IPS-20b (cell line): ENCODE measurements around the gene SDR39U1.

Experiments used
- H3K27ac ChIP-seq: one replicate; pipeline ENCODE4 v1.5.1; 2013; ENCODE audit warnings: low read length
- H3K27me3 ChIP-seq: 2 replicates; pipeline ENCODE4 v1.6.1; 2013; ENCODE audit warnings: mild to moderate bottlenecking, low read length, inconsistent platforms; ENCODE audit not compliant: insufficient read depth
- H3K36me3 ChIP-seq: 2 replicates; pipeline ENCODE4 v1.6.1; 2013; ENCODE audit warnings: low read depth, mild to moderate bottlenecking, inconsistent platforms, low read length, moderate library complexity; ENCODE audit not compliant: insufficient read depth
- H3K4me1 ChIP-seq: 2 replicates; pipeline ENCODE4 v1.6.1; 2013; ENCODE audit warnings: mild to moderate bottlenecking, control low read depth, inconsistent platforms, low read length, moderate library complexity; ENCODE audit not compliant: insufficient read depth
- H3K4me3 ChIP-seq: 2 replicates; pipeline ENCODE4 v1.5.1; 2013; ENCODE audit warnings: mild to moderate bottlenecking, low read length, inconsistent platforms
- H3K9ac ChIP-seq: 2 replicates; pipeline ENCODE4 v1.6.1; 2013; ENCODE audit warnings: low read depth, mild to moderate bottlenecking, inconsistent platforms, low read length, moderate library complexity
- H3K9me3 ChIP-seq: 2 replicates; pipeline ENCODE4 v1.6.1; 2013; ENCODE audit warnings: mild to moderate bottlenecking, low read depth, low read length, inconsistent platforms; ENCODE audit not compliant: insufficient read depth

Gene SDR39U1

GRCh38 chr14:24440606-24441399, 1.8 kb downstream of the SDR39U1 start:
- Histone ChIP-seq H3K4me1 (no peaks in the 10 kb centered on the region; the same call in 1 of the 2 replicates), H3K27ac (no peak overlapping the region), H3K9ac (peak overlapping the region; percentile 98; the same call in 1 of the 2 replicates), H3K27me3 (no peaks in the 10 kb centered on the region), H3K36me3 (peaks cover 45% of the 10 kb centered on the region), H3K4me3 (peak overlapping the region; percentile 90; the same call in 1 of the 2 replicates), H3K9me3 (no peaks in the 10 kb centered on the region)

- Histone ChIP-seq H3K9me3 (no peaks in the 10 kb centered on the region), H3K27ac (no peak overlapping the region), H3K9ac (no peak overlapping the region), H3K4me1 (no peaks in the 10 kb centered on the region; the same call in 1 of the 2 replicates), H3K4me3 (no peak overlapping the region), H3K27me3 (no peaks in the 10 kb centered on the region), H3K36me3 (peaks cover 45% of the 10 kb centered on the region)
Measured at GRCh38 chr14:24439830-24440605, 2.6 kb downstream of the SDR39U1 start.

GRCh38 chr14:24439257-24439656, 3.3 kb downstream of the SDR39U1 start:
- no peaks in the 10 kb centered on the region for H3K27me3 ChIP-seq
- peaks cover 45% of the 10 kb centered on the region for H3K36me3 ChIP-seq
- no peaks in the 10 kb centered on the region; the same call in 1 of the 2 replicates for H3K4me1 ChIP-seq

GRCh38 chr14:24438223-24439097, 4.1 kb downstream of the SDR39U1 start:
- Histone ChIP-seq H3K9ac (no peak overlapping the region), H3K36me3 (peaks cover 46% of the 10 kb centered on the region), H3K27ac (no peak overlapping the region), H3K4me3 (no peak overlapping the region), H3K27me3 (no peaks in the 10 kb centered on the region), H3K9me3 (no peaks in the 10 kb centered on the region), H3K4me1 (no peaks in the 10 kb centered on the region; the same call in 1 of the 2 replicates)

More at GRCh38 chr14:24439257-24439656, 3.3 kb downstream of the SDR39U1 start:
- Histone ChIP-seq H3K4me3 (no peak overlapping the region), H3K9ac (no peak overlapping the region), H3K27ac (no peak overlapping the region), H3K9me3 (no peaks in the 10 kb centered on the region)

- H3K27ac ChIP-seq, result no peak overlapping the region
- H3K36me3 ChIP-seq, result peaks cover 53% of the 10 kb centered on the region
- no peak overlapping the region for H3K4me3 ChIP-seq
- no peak overlapping the region for H3K9ac ChIP-seq
- no peaks in the 10 kb centered on the region; the same call in 1 of the 2 replicates for H3K4me1 ChIP-seq
- no peaks in the 10 kb centered on the region for H3K27me3 ChIP-seq
- no peaks in the 10 kb centered on the region for H3K9me3 ChIP-seq
Measured at GRCh38 chr14:24437736-24438067, 4.9 kb downstream of the SDR39U1 start.

- Histone ChIP-seq H3K36me3 (peaks cover 53% of the 10 kb centered on the region), H3K27ac (no peak overlapping the region), H3K9ac (no peak overlapping the region), H3K4me3 (no peak overlapping the region), H3K27me3 (no peaks in the 10 kb centered on the region), H3K4me1 (no peaks in the 10 kb centered on the region; the same call in 1 of the 2 replicates), H3K9me3 (no peaks in the 10 kb centered on the region)
Measured at GRCh38 chr14:24437020-24437735, 5.4 kb downstream of the SDR39U1 start.

- peaks cover 53% of the 10 kb centered on the region for H3K36me3 ChIP-seq
- H3K27me3 ChIP-seq, result no peaks in the 10 kb centered on the region
- H3K4me1 ChIP-seq, result no peaks in the 10 kb centered on the region; the same call in 1 of the 2 replicates
- H3K4me3 ChIP-seq, result no peak overlapping the region
- H3K27ac ChIP-seq, result no peak overlapping the region
- H3K9ac ChIP-seq, result no peak overlapping the region
- no peaks in the 10 kb centered on the region for H3K9me3 ChIP-seq
Measured at GRCh38 chr14:24436355-24437019, 6.1 kb downstream of the SDR39U1 start.

- H3K27me3 ChIP-seq, result no peaks in the 10 kb centered on the region
- H3K4me1 ChIP-seq, result peaks cover 5% of the 10 kb centered on the region; the same call in 1 of the 2 replicates
- H3K9me3 ChIP-seq, result no peaks in the 10 kb centered on the region
- H3K36me3 ChIP-seq, result peaks cover 48% of the 10 kb centered on the region
- no peak overlapping the region for H3K27ac ChIP-seq
- no peak overlapping the region for H3K9ac ChIP-seq
- no peak overlapping the region for H3K4me3 ChIP-seq
Measured at GRCh38 chr14:24435998-24436354, 6.6 kb downstream of the SDR39U1 start.

GRCh38 chr14:24435192-24435810, 7.3 kb downstream of the SDR39U1 start:
- Histone ChIP-seq H3K36me3 (peaks cover 42% of the 10 kb centered on the region), H3K27me3 (no peaks in the 10 kb centered on the region; the same call in 1 of the 2 replicates), H3K4me1 (peaks cover 5% of the 10 kb centered on the region; the same call in 1 of the 2 replicates), H3K9me3 (no peaks in the 10 kb centered on the region), H3K27ac (no peak overlapping the region), H3K4me3 (no peak overlapping the region), H3K9ac (no peak overlapping the region)

- Histone ChIP-seq H3K9ac (no peak overlapping the region), H3K27ac (no peak overlapping the region), H3K27me3 (no peaks in the 10 kb centered on the region; the same call in 1 of the 2 replicates), H3K4me3 (no peak overlapping the region), H3K9me3 (no peaks in the 10 kb centered on the region), H3K4me1 (peaks cover 5% of the 10 kb centered on the region; the same call in 1 of the 2 replicates), H3K36me3 (peaks cover 36% of the 10 kb centered on the region)
Measured at GRCh38 chr14:24434676-24435075, 7.9 kb downstream of the SDR39U1 start.
